ENCODE measurements around the gene NRDE2.

- TF ChIP-seq, protein P1, sequence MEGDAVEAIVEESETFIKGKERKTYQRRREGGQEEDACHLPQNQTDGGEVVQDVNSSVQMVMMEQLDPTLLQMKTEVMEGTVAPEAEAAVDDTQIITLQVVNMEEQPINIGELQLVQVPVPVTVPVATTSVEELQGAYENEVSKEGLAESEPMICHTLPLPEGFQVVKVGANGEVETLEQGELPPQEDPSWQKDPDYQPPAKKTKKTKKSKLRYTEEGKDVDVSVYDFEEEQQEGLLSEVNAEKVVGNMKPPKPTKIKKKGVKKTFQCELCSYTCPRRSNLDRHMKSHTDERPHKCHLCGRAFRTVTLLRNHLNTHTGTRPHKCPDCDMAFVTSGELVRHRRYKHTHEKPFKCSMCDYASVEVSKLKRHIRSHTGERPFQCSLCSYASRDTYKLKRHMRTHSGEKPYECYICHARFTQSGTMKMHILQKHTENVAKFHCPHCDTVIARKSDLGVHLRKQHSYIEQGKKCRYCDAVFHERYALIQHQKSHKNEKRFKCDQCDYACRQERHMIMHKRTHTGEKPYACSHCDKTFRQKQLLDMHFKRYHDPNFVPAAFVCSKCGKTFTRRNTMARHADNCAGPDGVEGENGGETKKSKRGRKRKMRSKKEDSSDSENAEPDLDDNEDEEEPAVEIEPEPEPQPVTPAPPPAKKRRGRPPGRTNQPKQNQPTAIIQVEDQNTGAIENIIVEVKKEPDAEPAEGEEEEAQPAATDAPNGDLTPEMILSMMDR (IDR thresholded peaks at IDR 0.05): no peak
- no peak for TF ChIP-seq EZH2 (IDR thresholded peaks at IDR 0.05)
- no peak for TF ChIP-seq EZH2phosphoT487 (IDR thresholded peaks at IDR 0.05)
Measured at GRCh38 chr14:90336401-90336800, 4.7 kb upstream of the NRDE2 start.
